ENCODE data around the gene S1PR2. TPM values are rescaled to one million over a fixed set of nuclear protein-coding genes. Genes with fewer than 3 reads are reported as not detected.

Gene S1PR2
- total RNA-seq, 2 donors from 2014 or later: 7.9 to 13.6 TPM

Small RNAs within 50 kb of the gene (microRNA-seq; reads per million reads assigned to microRNA genes)
- 0 reads per million in 2 donors for gene MIR4322

Other genes starting within 250 kb of the S1PR2 start
- gene COL5A3, start 220.8 kb downstream of the S1PR2 start, total RNA-seq: 10 to 100 TPM; 16.4 to 23.9 TPM
- gene RDH8, start 217.8 kb downstream of the S1PR2 start, total RNA-seq: not detected
- 10 to 100 TPM; 11.4 to 18.7 TPM for gene SHFL, start 145.0 kb downstream of the S1PR2 start, total RNA-seq
- under 1 TPM in 1 of 2 donors, not detected in 1; 0.24 TPM for gene ANGPTL6, start 128.7 kb downstream of the S1PR2 start, total RNA-seq
- 10 to 100 TPM; 23.6 to 38.9 TPM for gene PPAN, start 125.0 kb downstream of the S1PR2 start, total RNA-seq
- gene P2RY11, start 119.6 kb downstream of the S1PR2 start, total RNA-seq: 10 to 100 TPM in 1 of 2 donors, 1 to 10 TPM in 1; 3.8 to 13.2 TPM
- gene EIF3G, start 111.4 kb downstream of the S1PR2 start, total RNA-seq: 100 to 1,000 TPM; 136 to 148 TPM
- gene DNMT1, start 36.4 kb downstream of the S1PR2 start, total RNA-seq: 10 to 100 TPM; 32.7 to 34.9 TPM
- 10 to 100 TPM; 60.2 to 68.5 TPM for gene MRPL4, start 20.9 kb upstream of the S1PR2 start, total RNA-seq
- gene ICAM1, start 39.8 kb upstream of the S1PR2 start, total RNA-seq: 10 to 100 TPM; 12.0 to 28.5 TPM
- gene ICAM4, start 55.6 kb upstream of the S1PR2 start, total RNA-seq: under 1 TPM; 0.42 to 0.85 TPM
- under 1 TPM; 0.71 to 0.86 TPM for gene ICAM5, start 58.6 kb upstream of the S1PR2 start, total RNA-seq
- 1 to 10 TPM; 1.5 to 1.8 TPM for gene ZGLP1, start 78.5 kb upstream of the S1PR2 start, total RNA-seq
- 10 to 100 TPM; 14.1 to 18.2 TPM for gene FDX2, start 84.7 kb upstream of the S1PR2 start, total RNA-seq
- 10 to 100 TPM; 14.0 to 19.3 TPM for gene RAVER1, start 102.2 kb upstream of the S1PR2 start, total RNA-seq
- gene ICAM3, start 108.3 kb upstream of the S1PR2 start, total RNA-seq: 10 to 100 TPM; 23.4 to 25.3 TPM
- 10 to 100 TPM; 57.3 to 59.3 TPM for gene TYK2, start 149.2 kb upstream of the S1PR2 start, total RNA-seq
- 100 to 1,000 TPM; 130 to 156 TPM for gene CDC37, start 172.2 kb upstream of the S1PR2 start, total RNA-seq
- gene PDE4A, start 189.2 kb upstream of the S1PR2 start, total RNA-seq: 10 to 100 TPM; 13.5 to 13.7 TPM